ENCODE data around the gene PNKP. TPM values are rescaled to one million over a fixed set of nuclear protein-coding genes. Genes with fewer than 3 reads are reported as not detected.

Gene PNKP
- total RNA-seq, 4 donors from 2014 or later: 47.7 to 104 (median 77.7) TPM

DNA sequence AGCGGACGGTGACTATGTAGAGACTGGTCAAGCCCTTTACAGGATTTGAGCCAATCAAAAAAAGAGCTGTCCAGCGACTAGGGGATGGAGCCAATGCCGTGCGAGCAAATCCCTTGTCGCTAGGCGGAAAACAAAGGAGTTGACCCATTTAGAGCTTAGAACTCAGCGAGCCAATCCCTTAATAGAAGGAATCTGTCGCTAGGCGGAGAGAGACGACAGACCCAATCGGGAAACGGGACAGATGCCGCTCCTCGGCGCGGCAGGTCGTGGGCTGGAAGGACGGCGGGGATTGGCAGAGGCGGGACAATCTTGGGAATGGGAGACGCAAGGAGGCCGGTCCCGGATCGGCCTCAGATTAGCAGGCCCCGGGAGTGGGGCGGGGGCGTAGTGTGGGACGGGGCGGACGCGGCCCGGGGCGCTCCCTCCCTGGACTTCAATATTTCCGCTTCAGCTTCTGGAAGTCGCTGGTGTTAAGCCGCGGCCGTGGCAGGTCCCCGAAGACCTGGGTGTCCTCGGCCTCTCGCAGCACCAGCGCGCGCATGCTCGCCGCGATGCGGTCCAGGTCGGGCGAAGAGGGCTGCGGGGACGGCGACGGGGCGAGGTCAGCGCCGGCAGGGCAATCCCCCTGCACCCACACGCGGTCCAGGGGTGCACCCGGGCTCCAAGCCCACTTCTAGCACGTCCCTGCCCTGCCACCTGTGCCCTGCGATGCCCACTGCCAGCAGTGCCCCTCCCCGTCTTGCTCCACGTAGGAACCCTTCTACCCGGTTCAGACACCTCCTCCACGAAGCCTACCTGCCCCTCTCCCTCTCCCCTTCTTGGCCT, 2.3 kb upstream of the PNKP start:
- Histone ChIP-seq H3K9me3 (no peaks in the 10 kb centered on the region), H3K4me3 (peak overlapping the region; percentile 38 to 48), H3K27me3 (no peaks in the 10 kb centered on the region), H3K4me1 (peaks cover 0 to 31% of the 10 kb centered on the region in 2 donors), H3K27ac (peak overlapping the region; percentile 88 to 93), H3K36me3 (no peaks in the 10 kb centered on the region)
- intact Hi-C loops (cut with DNase I; ENCODE audit: low total_unique reads): no loop called here
- peak; percentile 97 to 98 for DNase-seq
- TF ChIP-seq, protein P1, sequence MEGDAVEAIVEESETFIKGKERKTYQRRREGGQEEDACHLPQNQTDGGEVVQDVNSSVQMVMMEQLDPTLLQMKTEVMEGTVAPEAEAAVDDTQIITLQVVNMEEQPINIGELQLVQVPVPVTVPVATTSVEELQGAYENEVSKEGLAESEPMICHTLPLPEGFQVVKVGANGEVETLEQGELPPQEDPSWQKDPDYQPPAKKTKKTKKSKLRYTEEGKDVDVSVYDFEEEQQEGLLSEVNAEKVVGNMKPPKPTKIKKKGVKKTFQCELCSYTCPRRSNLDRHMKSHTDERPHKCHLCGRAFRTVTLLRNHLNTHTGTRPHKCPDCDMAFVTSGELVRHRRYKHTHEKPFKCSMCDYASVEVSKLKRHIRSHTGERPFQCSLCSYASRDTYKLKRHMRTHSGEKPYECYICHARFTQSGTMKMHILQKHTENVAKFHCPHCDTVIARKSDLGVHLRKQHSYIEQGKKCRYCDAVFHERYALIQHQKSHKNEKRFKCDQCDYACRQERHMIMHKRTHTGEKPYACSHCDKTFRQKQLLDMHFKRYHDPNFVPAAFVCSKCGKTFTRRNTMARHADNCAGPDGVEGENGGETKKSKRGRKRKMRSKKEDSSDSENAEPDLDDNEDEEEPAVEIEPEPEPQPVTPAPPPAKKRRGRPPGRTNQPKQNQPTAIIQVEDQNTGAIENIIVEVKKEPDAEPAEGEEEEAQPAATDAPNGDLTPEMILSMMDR (IDR thresholded peaks at IDR 0.05): peak in 3 of 4 experiments; percentile 11 to 44 (median 13)
- peak; percentile 79 to 85 for TF ChIP-seq POLR2A (IDR thresholded peaks at IDR 0.05)

DNA sequence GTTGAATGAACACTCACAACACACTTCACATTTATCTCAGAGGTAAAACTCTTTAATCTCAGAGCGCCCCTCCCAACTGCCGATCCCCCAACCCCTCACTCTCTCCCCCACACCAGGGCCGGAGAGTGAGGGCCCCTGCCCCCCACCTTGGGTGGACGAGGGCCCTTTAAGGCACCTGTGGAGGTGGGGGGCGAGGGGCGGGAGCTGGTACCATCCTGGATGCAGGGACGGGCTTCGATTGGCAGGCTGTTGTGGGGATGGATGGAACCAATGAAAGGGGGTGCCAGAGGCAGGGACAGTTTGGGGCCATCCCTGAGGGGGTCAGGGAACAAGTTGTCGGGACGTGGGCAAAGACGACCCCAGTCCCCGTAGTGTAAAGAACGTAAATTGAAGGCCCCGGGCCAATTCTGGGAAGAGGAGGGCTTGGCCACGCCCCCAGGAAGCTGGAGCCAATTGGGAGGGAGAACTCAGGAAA, 1.7 kb upstream of the PNKP start:
- Histone ChIP-seq H3K27me3 (no peaks in the 10 kb centered on the region), H3K9me3 (no peaks in the 10 kb centered on the region), H3K27ac (peak overlapping the region; percentile 88 to 93), H3K4me1 (peaks cover 0 to 31% of the 10 kb centered on the region in 2 donors), H3K36me3 (no peaks in the 10 kb centered on the region), H3K4me3 (peak overlapping the region; percentile 28 to 38)
- intact Hi-C loops (cut with DNase I; ENCODE audit: low total_unique reads): no loop called here
- TF ChIP-seq POLR2A (IDR thresholded peaks at IDR 0.05): peak in 1 of 2 donors; percentile 43
- TF ChIP-seq, protein P1 (IDR thresholded peaks at IDR 0.05): no peak
- DNase-seq: no peak

DNA sequence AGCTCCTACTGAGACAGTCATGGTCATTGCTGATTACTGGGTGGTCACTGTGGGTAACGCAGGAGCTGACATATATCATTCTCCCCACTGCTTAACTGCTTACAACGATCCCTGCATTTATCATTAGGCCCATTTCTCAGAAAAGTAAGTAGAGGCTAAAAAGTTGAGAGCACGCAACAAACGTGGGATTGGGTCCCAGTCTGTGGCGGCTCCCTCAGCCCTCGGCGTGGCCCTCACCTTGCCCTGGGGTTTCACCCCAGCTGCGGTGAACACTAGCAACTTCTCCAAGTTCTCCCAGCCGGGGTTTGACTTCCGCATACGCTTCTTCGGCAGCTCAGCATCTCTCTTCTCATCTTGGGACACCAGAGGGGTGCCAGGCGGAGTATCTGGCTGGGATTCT, 2.5 kb downstream of the PNKP start:
- Histone ChIP-seq H3K36me3 (no peaks in the 10 kb centered on the region), H3K27ac (no peak overlapping the region), H3K4me3 (no peak overlapping the region), H3K27me3 (no peaks in the 10 kb centered on the region), H3K9me3 (no peaks in the 10 kb centered on the region), H3K4me1 (peaks cover 0 to 25% of the 10 kb centered on the region in 2 donors)
- no peak for TF ChIP-seq POLR2A (IDR thresholded peaks at IDR 0.05)
- TF ChIP-seq, protein P1 (IDR thresholded peaks at IDR 0.05): no peak
- intact Hi-C loops (cut with DNase I; ENCODE audit: low total_unique reads): no loop called here
- no peak for DNase-seq

DNA sequence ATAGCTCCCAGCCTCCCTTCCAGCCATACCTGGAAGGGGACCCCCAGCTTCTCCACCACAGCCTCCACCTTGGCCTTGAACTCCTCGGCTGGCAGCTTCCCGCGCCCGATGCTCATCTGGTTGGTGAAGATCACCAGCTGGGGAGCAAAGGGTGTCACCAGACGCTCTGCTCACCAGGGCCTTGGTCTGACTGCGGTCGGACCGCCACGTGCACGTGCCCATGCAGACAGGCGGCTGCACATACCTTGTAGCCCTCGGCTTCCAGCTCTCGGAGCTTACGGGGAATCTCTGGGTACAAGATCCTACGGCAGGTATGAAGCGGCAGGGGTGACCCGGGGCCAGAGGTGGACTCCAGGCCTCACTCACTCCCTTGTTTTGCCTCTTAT, 3.4 kb downstream of the PNKP start:
- peaks cover 0 to 23% of the 10 kb centered on the region in 2 donors for H3K4me1 ChIP-seq
- H3K27me3 ChIP-seq: no peaks in the 10 kb centered on the region
- no peak overlapping the region for H3K27ac ChIP-seq
- H3K36me3 ChIP-seq: no peaks in the 10 kb centered on the region
- TF ChIP-seq, protein P1 (IDR thresholded peaks at IDR 0.05): no peak
- no peak for TF ChIP-seq POLR2A (IDR thresholded peaks at IDR 0.05)
- H3K9me3 ChIP-seq: no peaks in the 10 kb centered on the region
- H3K4me3 ChIP-seq: no peak overlapping the region
- peak in 1 of 2 donors; percentile 18 for DNase-seq
- intact Hi-C loops (cut with DNase I; ENCODE audit: low total_unique reads): no loop called here

DNA sequence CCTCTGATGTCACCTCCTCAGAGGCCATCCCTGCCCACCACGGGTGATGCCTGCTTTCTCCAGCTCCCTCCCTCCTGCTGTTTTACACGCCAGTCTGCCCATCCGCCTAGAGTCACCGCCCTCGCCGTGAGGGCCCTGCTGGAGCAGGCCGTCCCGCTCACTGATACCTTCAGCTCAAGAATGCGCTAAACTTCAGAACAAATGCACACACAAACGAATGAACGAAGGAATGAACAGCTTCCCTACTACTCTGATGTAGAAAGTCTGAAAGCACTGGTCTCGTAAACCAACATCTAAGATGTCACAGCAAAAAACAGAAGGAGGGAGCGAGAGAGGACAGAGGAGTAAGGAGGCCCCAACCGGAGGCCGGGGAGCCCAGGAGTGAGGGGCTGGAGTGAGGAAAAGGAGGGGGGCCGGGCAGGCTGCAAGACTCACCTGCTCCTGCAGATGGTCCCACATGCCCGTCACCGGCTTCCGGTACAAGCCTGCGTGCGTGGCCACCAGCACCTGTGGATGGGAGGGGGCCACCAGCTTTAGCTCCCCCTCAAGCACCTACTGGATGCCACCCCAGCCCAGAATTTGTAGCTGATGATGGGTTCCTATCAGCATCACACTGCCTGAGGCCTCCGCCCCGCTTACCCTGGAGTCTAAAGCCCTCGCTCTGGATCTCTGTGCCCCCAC, 4.0 kb downstream of the PNKP start:
- Histone ChIP-seq H3K4me3 (no peak overlapping the region), H3K4me1 (peaks cover 0 to 17% of the 10 kb centered on the region in 2 donors), H3K9me3 (no peaks in the 10 kb centered on the region), H3K36me3 (no peaks in the 10 kb centered on the region), H3K27ac (no peak overlapping the region), H3K27me3 (no peaks in the 10 kb centered on the region)
- intact Hi-C loops (cut with DNase I; ENCODE audit: low total_unique reads): no loop called here
- DNase-seq: no peak
- TF ChIP-seq, protein P1 (IDR thresholded peaks at IDR 0.05): no peak
- no peak for TF ChIP-seq POLR2A (IDR thresholded peaks at IDR 0.05)
